Calu3 (cell line): ENCODE measurements around the gene SKAP2. TPM values are rescaled to one million over a fixed set of nuclear protein-coding genes. Genes with fewer than 3 reads are reported as not detected.

Experiments
- BruUV-seq: library from RNA; stranded (reverse); fragments of 400-500 nt; replicated peaks from 2 replicates; lab custom pipeline; 2021; lab: Mats Ljungman, UMichigan
- CTCF ChIA-PET: fragments of 300-600 bp; sonication (Branson Sonifier 250); formaldehyde crosslinking; loops from one replicate; lab custom pipeline; 2022; ENCODE audit warnings: antibody characterized with exemption; lab: Charles Lee
- DNase-seq: peaks from one replicate; pipeline ENCODE4 v3.0.0; 2022
- H3K27ac Mint-ChIP-seq: one replicate; pipeline ENCODE4 v1.8.0; 2022; ENCODE audit warnings: mixed read lengths; ENCODE audit not compliant: unreplicated experiment
- H3K27me3 Mint-ChIP-seq: one replicate; pipeline ENCODE4 v1.8.0; 2022; ENCODE audit warnings: mixed read lengths; ENCODE audit not compliant: unreplicated experiment
- H3K36me3 Mint-ChIP-seq: one replicate; pipeline ENCODE4 v1.8.0; 2022; ENCODE audit warnings: mild to moderate bottlenecking, moderate library complexity, mixed read lengths; ENCODE audit not compliant: insufficient read depth, unreplicated experiment
- H3K4me1 Mint-ChIP-seq: one replicate; pipeline ENCODE4 v1.8.0; 2022; ENCODE audit warnings: mild to moderate bottlenecking, low read depth, mixed read lengths; ENCODE audit not compliant: unreplicated experiment
- H3K4me3 Mint-ChIP-seq: one replicate; pipeline ENCODE4 v1.8.0; 2022; ENCODE audit warnings: mild to moderate bottlenecking, low read depth, moderate library complexity, mixed read lengths; ENCODE audit not compliant: unreplicated experiment
- H3K9me3 Mint-ChIP-seq: one replicate; pipeline ENCODE4 v1.8.0; 2022; ENCODE audit warnings: low read depth, mixed read lengths; ENCODE audit not compliant: unreplicated experiment
- intact Hi-C: fragments of 100-400 bp; cut with micrococcal nuclease; formaldehyde crosslinking; loops from one replicate; pipeline ENCODE4 v1.10.0; 2022; ENCODE audit not compliant: unreplicated experiment
- total RNA-seq: library from RNA; stranded (reverse); gene quantifications from 2 replicates; pipeline ENCODE4 v1.2.3, GENCODE V29; 2022
- TF ChIP-seq, protein P1 (sequence below): fragments of 200-600 bp; IDR thresholded peaks from one replicate; pipeline ENCODE4 v1.8.0; 2022; ENCODE audit warnings: antibody characterized with exemption; ENCODE audit not compliant: unreplicated experiment

SKAP2 gene
- total RNA-seq, 1 experiment from 2014 or later = 83.1 TPM

DNA sequence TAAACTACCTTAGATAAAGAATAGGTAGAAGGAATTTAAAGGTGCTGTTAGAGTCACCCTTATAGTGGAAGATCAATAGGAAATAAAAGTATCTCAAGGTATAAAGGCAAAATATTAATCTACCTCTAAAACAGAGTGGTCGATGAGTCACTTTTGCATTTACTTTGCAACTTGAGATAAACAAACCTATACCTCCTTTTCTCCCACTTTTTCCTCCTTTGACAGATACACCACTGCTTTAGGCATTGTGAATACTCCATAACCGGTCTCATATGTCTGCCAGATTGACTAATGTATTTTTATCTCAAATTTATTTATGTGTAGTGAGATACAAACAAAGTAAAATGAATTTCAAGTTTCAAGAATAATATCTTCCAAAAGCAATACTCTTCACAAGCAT is 193.5 kb downstream of the SKAP2 start:
- Mint-ChIP-seq H3K9me3 (no peaks in the 10 kb centered on the region), H3K27ac (no peak overlapping the region), H3K27me3 (no peaks in the 10 kb centered on the region), H3K4me3 (no peak overlapping the region), H3K36me3 (no peaks in the 10 kb centered on the region), H3K4me1 (peaks cover 41% of the 10 kb centered on the region)
- intact Hi-C loops = no loop called here
- no peak for DNase-seq
- CTCF ChIA-PET = interaction anchor here (5.3 kb wide), 1 partner anchor 301 kb away, joined by 131 read pairs; no protein-coding TSS in a partner anchor
- TF ChIP-seq, protein P1, sequence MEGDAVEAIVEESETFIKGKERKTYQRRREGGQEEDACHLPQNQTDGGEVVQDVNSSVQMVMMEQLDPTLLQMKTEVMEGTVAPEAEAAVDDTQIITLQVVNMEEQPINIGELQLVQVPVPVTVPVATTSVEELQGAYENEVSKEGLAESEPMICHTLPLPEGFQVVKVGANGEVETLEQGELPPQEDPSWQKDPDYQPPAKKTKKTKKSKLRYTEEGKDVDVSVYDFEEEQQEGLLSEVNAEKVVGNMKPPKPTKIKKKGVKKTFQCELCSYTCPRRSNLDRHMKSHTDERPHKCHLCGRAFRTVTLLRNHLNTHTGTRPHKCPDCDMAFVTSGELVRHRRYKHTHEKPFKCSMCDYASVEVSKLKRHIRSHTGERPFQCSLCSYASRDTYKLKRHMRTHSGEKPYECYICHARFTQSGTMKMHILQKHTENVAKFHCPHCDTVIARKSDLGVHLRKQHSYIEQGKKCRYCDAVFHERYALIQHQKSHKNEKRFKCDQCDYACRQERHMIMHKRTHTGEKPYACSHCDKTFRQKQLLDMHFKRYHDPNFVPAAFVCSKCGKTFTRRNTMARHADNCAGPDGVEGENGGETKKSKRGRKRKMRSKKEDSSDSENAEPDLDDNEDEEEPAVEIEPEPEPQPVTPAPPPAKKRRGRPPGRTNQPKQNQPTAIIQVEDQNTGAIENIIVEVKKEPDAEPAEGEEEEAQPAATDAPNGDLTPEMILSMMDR = no peak
- no TSS peak for BruUV-seq

DNA sequence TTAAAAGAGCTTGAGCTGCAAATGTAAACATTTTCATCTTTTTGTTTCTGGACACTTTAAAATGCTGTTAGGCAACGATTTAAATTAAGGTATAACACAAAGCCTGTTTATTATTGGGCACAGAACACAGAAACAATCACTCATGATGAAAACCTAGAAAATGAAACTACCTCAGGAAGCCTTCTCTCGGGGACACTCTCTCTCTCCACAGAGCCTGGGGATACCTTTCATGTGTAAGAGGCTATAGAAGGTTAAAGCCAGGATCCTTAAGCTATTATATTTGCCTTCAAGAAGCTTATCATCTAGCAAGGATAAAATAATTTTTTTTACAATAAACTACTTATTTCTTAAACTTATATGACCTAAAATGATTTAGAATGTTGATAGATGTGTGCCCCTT is 194.1 kb downstream of the SKAP2 start:
- H3K9me3 Mint-ChIP-seq = no peaks in the 10 kb centered on the region
- H3K4me1 Mint-ChIP-seq = peaks cover 45% of the 10 kb centered on the region
- intact Hi-C loops = no loop called here
- no peaks in the 10 kb centered on the region for H3K36me3 Mint-ChIP-seq
- no peak overlapping the region for H3K27ac Mint-ChIP-seq
- no peak overlapping the region for H3K4me3 Mint-ChIP-seq
- DNase-seq = no peak
- CTCF ChIA-PET = interaction anchor here (5.3 kb wide), 1 partner anchor 301 kb away, joined by 131 read pairs; no protein-coding TSS in a partner anchor
- TF ChIP-seq, protein P1 = no peak
- no peaks in the 10 kb centered on the region for H3K27me3 Mint-ChIP-seq
- no TSS peak for BruUV-seq

DNA sequence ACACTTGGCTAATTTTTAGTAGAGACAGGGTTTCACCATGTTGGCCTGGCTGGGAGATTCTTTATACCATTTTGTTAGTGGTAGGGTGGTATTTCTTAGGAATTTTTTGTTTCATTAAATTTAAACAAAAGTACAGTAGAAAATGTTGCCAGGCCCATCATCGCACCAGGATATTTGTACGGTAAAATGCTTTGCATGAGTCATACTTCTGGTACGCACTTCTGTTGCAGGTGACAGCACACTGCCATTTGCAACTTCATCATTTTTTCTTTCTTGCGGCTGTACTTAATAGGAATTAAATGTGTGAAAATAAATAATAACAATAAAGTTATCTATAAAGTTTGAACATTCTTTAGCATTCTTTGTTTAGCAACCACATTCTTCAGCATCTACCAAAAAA is 195.6 kb downstream of the SKAP2 start:
- Mint-ChIP-seq H3K36me3 (no peaks in the 10 kb centered on the region), H3K27me3 (no peaks in the 10 kb centered on the region), H3K27ac (no peak overlapping the region), H3K4me1 (peaks cover 53% of the 10 kb centered on the region), H3K4me3 (no peak overlapping the region), H3K9me3 (no peaks in the 10 kb centered on the region)
- peak; percentile 39 for DNase-seq
- intact Hi-C loops = loop anchor here (10.0 kb wide), 1 partner anchor 584 kb away; no protein-coding TSS in a partner anchor
- no TSS peak for BruUV-seq
- TF ChIP-seq, protein P1 = no peak
- CTCF ChIA-PET = interaction anchor here (0.6 to 5.3 kb wide), 3 partner anchors 26 to 668 kb away, joined by 3 to 131 read pairs (median 4); no protein-coding TSS in a partner anchor

DNA sequence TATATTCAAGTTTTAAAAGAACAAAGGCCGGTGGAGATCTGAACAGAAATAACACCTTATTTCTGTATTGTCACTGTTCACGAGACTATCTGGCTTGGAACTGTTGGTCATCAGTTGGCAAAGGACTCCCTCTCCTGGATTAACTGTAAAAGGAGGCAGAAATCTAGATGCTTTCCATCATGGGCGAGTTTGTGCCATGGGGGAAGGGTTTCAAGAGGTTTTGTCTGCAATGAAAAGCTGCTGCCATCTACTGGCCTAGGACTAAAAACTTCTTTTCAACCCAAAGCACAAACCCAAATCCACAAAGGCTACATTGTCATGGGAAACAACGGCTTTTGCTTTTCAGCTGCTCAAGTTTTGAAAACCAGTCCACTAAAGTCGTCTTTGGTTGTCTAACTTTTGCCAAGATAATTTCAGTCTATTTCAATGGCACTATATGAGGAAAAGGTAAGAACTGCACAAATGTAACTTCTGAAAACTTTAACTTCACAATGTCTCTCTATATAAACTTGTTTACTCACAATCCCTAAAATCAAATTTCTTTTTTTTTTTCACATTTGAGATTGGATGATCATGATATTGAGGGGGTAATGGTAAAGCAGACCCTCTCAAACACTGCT is 196.8 kb downstream of the SKAP2 start:
- TF ChIP-seq, protein P1 = peak; percentile 96
- H3K4me1 Mint-ChIP-seq = peaks cover 57% of the 10 kb centered on the region
- peak; percentile 92 for DNase-seq
- H3K4me3 Mint-ChIP-seq = no peak overlapping the region
- peak overlapping the region; percentile 63 for H3K27ac Mint-ChIP-seq
- H3K9me3 Mint-ChIP-seq = no peaks in the 10 kb centered on the region
- intact Hi-C loops = loop anchor here (1.0 to 10.0 kb wide), 8 partner anchors 119 to 775 kb away; no protein-coding TSS in a partner anchor
- H3K36me3 Mint-ChIP-seq = no peaks in the 10 kb centered on the region
- no TSS peak for BruUV-seq
- no peaks in the 10 kb centered on the region for H3K27me3 Mint-ChIP-seq
- CTCF ChIA-PET = interaction anchor here (0.6 to 5.3 kb wide), 19 partner anchors 15 to 775 kb away, joined by 3 to 131 read pairs (median 4); no protein-coding TSS in a partner anchor
